K562 (cell line): ENCODE measurements around the gene RNFT2. TPM values are rescaled to one million over a fixed set of nuclear protein-coding genes. Genes with fewer than 3 reads are reported as not detected.

Source experiments
- ATF1 ChIP-seq, 2 experiments: fragments of 450-650 bp in 1 of 2; IDR thresholded peaks; 2 replicates each; pipeline ENCODE4 v1.6.1; 2016; ENCODE audit warnings: missing compliant biosample characterization in 1 of 2, missing genetic modification characterization in 1 of 2
- ATF3 ChIP-seq, 2 experiments: fragments of 450-650 bp in 1 of 2; sonication (generic) in 1 of 2; formaldehyde crosslinking in 1 of 2; IDR thresholded peaks in 1 of 2; conservative IDR thresholded peaks in 1 of 2; 2 replicates each; pipeline versions ENCODE4 v1.6.1 to v1.8.1; 2016 to 2023; ENCODE audit warnings: mild to moderate bottlenecking in 2 of 2, moderate library complexity in 2 of 2, inconsistent platforms in 1 of 2, missing genetic modification reagents in 1 of 2
- CHD2 ChIP-seq: IDR thresholded peaks from 2 replicates; pipeline ENCODE4 v1.6.1; 2011; ENCODE audit warnings: low read depth, low read length
- E2F3 ChIP-seq: fragments of 250-450 bp; sonication (Bioruptor Pico); IDR thresholded peaks from 2 replicates; pipeline ENCODE4 v1.4.0; 2020; ENCODE audit warnings: mild to moderate bottlenecking
- JUN ChIP-seq, 2 experiments: sonication (generic) in 1 of 2; formaldehyde crosslinking in 1 of 2; IDR thresholded peaks; 2 replicates each; pipeline versions ENCODE4 v1.6.1 to v1.8.0; 2012 to 2022; ENCODE audit warnings: borderline replicate concordance in 2 of 2, mild to moderate bottlenecking in 2 of 2, improper control_type of control experiment in 1 of 2, low read depth in 1 of 2, low read length in 1 of 2, missing genetic modification reagents in 1 of 2
- KLF10 ChIP-seq: fragments of 250-450 bp; sonication (Bioruptor Pico); IDR thresholded peaks from 2 replicates; pipeline ENCODE4 v1.6.1; 2021; ENCODE audit warnings: matching md5 sums
- PHF20 ChIP-seq: fragments of 450-650 bp; IDR thresholded peaks from 2 replicates; pipeline ENCODE4 v1.6.1; 2018; ENCODE audit not compliant: partially characterized antibody
- RREB1 ChIP-seq: fragments of 250-450 bp; sonication (Bioruptor Pico); IDR thresholded peaks from 2 replicates; pipeline ENCODE4 v1.4.0; 2020
- SIN3A ChIP-seq, 2 experiments: fragments of 150-350 bp in 1 of 2; IDR thresholded peaks; 2 replicates each; pipeline ENCODE4 v1.6.1; 2011 to 2016; ENCODE audit warnings: borderline replicate concordance in 2 of 2, low read depth in 2 of 2, low read length in 2 of 2, mild to moderate bottlenecking in 2 of 2, moderate library complexity in 2 of 2; ENCODE audit not compliant: control insufficient read depth in 1 of 2
- SIN3B ChIP-seq: fragments of 450-650 bp; IDR thresholded peaks from 2 replicates; pipeline ENCODE4 v1.6.1; 2017; ENCODE audit warnings: low read depth, mild to moderate bottlenecking, moderate library complexity
- polyA plus RNA-seq, 8 experiments: library from polyadenylated mRNA; depleted of rRNA in 4 of 8; stranded (reverse) in 5 of 8; unstranded in 3 of 8; fragments of >200 nt; fragmentation: Nextera tagmentation in 2 of 8; fragmentation: Illumina TruSeq in 1 of 8; extraction: Ambion mirVana in 2 of 8; extraction: Trizol in 1 of 8; gene quantifications; 2 replicates each; pipeline versions ENCODE4 v1.2.1 to v1.2.3, GENCODE V29; 2011 to 2014; ENCODE audit warnings: inconsistent platforms in 1 of 8, missing spikeins in 1 of 8
- total RNA-seq, 7 experiments: library from RNA; depleted of rRNA in 6 of 7; stranded (reverse); fragments of >200 nt in 6 of 7; fragmentation: Illumina TruSeq in 2 of 7; extraction: Trizol in 2 of 7; gene quantifications; 2 replicates each; pipeline versions ENCODE4 v1.2.1 to v1.2.3, GENCODE V29; 2011 to 2021; ENCODE audit warnings: low replicate concordance in 1 of 7
- TF ChIP-seq, protein P1 (sequence below): fragments of 250-450 bp; sonication (Bioruptor Pico); IDR thresholded peaks from 2 replicates; pipeline ENCODE4 v1.8.0; 2021; ENCODE audit warnings: borderline replicate concordance, mild to moderate bottlenecking, moderate library complexity; ENCODE audit not compliant: poor library complexity, severe bottlenecking
- TF ChIP-seq, protein P2 (sequence below): sonication (generic); formaldehyde crosslinking; IDR thresholded peaks from 2 replicates; pipeline ENCODE4 v1.8.0; 2022; ENCODE audit warnings: missing genetic modification reagents, mild to moderate bottlenecking, moderate library complexity, borderline replicate concordance

Gene RNFT2
- total and polyA plus RNA-seq, 9 of the 15 experiments (the other 6 are each of a cell fraction or from before 2014, with no cell fraction given), result 3.6 to 26.3 (median 9.5) TPM

GRCh38 chr12:116818948-116819832, 81.1 kb downstream of the RNFT2 start (continued):
- TF ChIP-seq KLF10 (0 out of 2 replicates have a peak, but pooled peaks have one; percentile 30), JUN (IDR thresholded peaks at IDR 0.05; ENCODE audit: borderline replicate concordance, low read depth, low read length) (peak; percentile 98), JUN (CRISPR knock-in tag; IDR thresholded peaks at IDR 0.05; ENCODE audit: borderline replicate concordance) (peak; percentile 97), PHF20 (peak; percentile 87), ATF1 (CRISPR knock-in tag; IDR thresholded peaks at IDR 0.05) (peak; percentile 80), ATF1 (tag; IDR thresholded peaks at IDR 0.05) (peak; percentile 99), SIN3A (IDR thresholded peaks at IDR 0.05; ENCODE audit: borderline replicate concordance in 2 of 2, control insufficient read depth in 1 of 2, low read depth in 2 of 2, low read length in 2 of 2) (peak in 1 of 2 experiments; percentile 89; a peak in 1 of 4 replicates), E2F3 (CRISPR knock-in tag) (0 out of 2 replicates have a peak, but pooled peaks have one; percentile 18), CHD2 (0 out of 2 replicates have a peak, but pooled peaks have one; percentile 26), RREB1 (CRISPR knock-in tag) (peak; percentile 92; the same call in 1 of the 2 replicates), SIN3B (peak; percentile 92), ATF3 (IDR thresholded peaks at IDR 0.05) (peak; percentile 100), ATF3 (CRISPR knock-in tag; conservative IDR thresholded peaks at IDR 0.05) (peak; percentile 93)
- TF ChIP-seq, protein P1, sequence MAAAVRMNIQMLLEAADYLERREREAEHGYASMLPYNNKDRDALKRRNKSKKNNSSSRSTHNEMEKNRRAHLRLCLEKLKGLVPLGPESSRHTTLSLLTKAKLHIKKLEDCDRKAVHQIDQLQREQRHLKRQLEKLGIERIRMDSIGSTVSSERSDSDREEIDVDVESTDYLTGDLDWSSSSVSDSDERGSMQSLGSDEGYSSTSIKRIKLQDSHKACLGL (CRISPR knock-in tag), result peak; percentile 54
- TF ChIP-seq, protein P2, sequence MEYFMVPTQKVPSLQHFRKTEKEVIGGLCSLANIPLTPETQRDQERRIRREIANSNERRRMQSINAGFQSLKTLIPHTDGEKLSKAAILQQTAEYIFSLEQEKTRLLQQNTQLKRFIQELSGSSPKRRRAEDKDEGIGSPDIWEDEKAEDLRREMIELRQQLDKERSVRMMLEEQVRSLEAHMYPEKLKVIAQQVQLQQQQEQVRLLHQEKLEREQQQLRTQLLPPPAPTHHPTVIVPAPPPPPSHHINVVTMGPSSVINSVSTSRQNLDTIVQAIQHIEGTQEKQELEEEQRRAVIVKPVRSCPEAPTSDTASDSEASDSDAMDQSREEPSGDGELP (CRISPR knock-in tag), result peak; percentile 65; the same call in 1 of the 2 replicates
